Colonic mucosa (tissue), 4 donors: ENCODE results near the gene KCNN3. TPM values are rescaled to one million over a fixed set of nuclear protein-coding genes. Genes with fewer than 3 reads are reported as not detected.

Experiments
- DNase-seq: peaks from one replicate; pipeline ENCODE4 v3.0.0-alpha.2; 2020
- H3K27ac ChIP-seq: fragments of 200-600 bp; one replicate; pipeline ENCODE4 v1.8.0; 2021
- H3K27me3 ChIP-seq: fragments of 200-600 bp; one replicate; pipeline ENCODE4 v1.8.0; 2021
- H3K36me3 ChIP-seq: fragments of 200-600 bp; one replicate; pipeline ENCODE4 v1.8.0; 2021
- H3K4me1 ChIP-seq: fragments of 200-600 bp; one replicate; pipeline ENCODE4 v1.8.0; 2021; ENCODE audit warnings: mild to moderate bottlenecking
- H3K4me3 ChIP-seq: fragments of 200-600 bp; one replicate; pipeline ENCODE4 v1.8.0; 2021
- H3K9ac ChIP-seq, 2 donors: one replicate each; pipeline ENCODE4 v1.7.0; 2013; ENCODE audit warnings: control low read depth in 2 of 2, low read depth in 2 of 2, low read length in 2 of 2
- H3K9me3 ChIP-seq: fragments of 200-600 bp; one replicate; pipeline ENCODE4 v1.8.0; 2021
- intact Hi-C: fragments of 100-400 bp; cut with DNase I; formaldehyde crosslinking; loops from one replicate; pipeline ENCODE4 v1.14.1; 2022
- total RNA-seq, 2 donors: library from RNA; stranded (reverse); fragmentation: NEBNext Ultra II Directional in 1 of 2; extraction: Animal tissue kit (Norgen Biotek cat#: 25700) in 1 of 2; gene quantifications; one replicate each; pipeline ENCODE4 v1.2.1, GENCODE V29; 2021
- TF ChIP-seq, protein P1 (sequence below): fragments of 200-600 bp; IDR thresholded peaks from one replicate; pipeline ENCODE4 v1.8.0; 2022; ENCODE audit warnings: antibody characterized with exemption, mild to moderate bottlenecking
- donor health status: healthy.
- donor health status: DM: no; HTN: no; CAD: no.
- donor health status: DM: no; HTN: no; CAD: no.

KCNN3 gene
- total RNA-seq, 2 donors from 2014 or later = 0.99 to 2.5 TPM

GRCh38 chr1:154744352-154745035 is 125.6 kb downstream of the KCNN3 start:
- Histone ChIP-seq H3K36me3 (no peaks in the 10 kb centered on the region), H3K4me3 (no peak overlapping the region), H3K27me3 (no peaks in the 10 kb centered on the region), H3K9ac (no peak overlapping the region), H3K4me1 (no peaks in the 10 kb centered on the region), H3K9me3 (no peaks in the 10 kb centered on the region), H3K27ac (no peak overlapping the region)
- DNase-seq = no peak
- intact Hi-C loops = no loop called here
- TF ChIP-seq, protein P1, sequence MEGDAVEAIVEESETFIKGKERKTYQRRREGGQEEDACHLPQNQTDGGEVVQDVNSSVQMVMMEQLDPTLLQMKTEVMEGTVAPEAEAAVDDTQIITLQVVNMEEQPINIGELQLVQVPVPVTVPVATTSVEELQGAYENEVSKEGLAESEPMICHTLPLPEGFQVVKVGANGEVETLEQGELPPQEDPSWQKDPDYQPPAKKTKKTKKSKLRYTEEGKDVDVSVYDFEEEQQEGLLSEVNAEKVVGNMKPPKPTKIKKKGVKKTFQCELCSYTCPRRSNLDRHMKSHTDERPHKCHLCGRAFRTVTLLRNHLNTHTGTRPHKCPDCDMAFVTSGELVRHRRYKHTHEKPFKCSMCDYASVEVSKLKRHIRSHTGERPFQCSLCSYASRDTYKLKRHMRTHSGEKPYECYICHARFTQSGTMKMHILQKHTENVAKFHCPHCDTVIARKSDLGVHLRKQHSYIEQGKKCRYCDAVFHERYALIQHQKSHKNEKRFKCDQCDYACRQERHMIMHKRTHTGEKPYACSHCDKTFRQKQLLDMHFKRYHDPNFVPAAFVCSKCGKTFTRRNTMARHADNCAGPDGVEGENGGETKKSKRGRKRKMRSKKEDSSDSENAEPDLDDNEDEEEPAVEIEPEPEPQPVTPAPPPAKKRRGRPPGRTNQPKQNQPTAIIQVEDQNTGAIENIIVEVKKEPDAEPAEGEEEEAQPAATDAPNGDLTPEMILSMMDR = no peak

DNA sequence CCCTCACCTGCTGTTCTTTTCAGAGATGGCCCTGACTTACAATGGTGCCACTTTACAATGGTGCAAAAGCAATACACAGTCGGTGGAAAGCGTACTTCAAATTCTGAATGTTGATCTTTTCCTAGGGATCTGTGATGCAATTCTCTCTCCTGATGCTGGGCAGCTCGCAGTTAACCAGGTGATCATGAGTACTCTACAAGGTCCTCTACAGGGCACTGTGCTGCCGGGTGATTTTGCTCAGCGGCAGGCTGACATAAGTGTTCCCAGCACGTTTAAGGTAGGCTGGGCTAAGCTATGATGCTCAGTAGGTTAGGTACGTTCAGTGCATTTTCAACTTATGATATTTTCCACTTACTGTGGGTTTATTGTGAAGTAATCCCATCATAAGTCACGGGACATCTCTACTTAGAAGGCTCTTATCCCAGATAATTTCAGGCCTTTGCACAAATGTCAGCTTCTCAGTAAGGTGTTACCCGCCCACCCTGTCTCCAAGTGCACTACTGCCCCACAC is 126.5 kb downstream of the KCNN3 start:
- no peak overlapping the region for H3K9ac ChIP-seq
- no peak for DNase-seq
- H3K36me3 ChIP-seq = no peaks in the 10 kb centered on the region
- H3K27me3 ChIP-seq = no peaks in the 10 kb centered on the region
- no peaks in the 10 kb centered on the region for H3K4me1 ChIP-seq
- H3K27ac ChIP-seq = no peak overlapping the region
- H3K4me3 ChIP-seq = no peak overlapping the region
- TF ChIP-seq, protein P1 = no peak
- intact Hi-C loops = no loop called here
- H3K9me3 ChIP-seq = no peaks in the 10 kb centered on the region

DNA sequence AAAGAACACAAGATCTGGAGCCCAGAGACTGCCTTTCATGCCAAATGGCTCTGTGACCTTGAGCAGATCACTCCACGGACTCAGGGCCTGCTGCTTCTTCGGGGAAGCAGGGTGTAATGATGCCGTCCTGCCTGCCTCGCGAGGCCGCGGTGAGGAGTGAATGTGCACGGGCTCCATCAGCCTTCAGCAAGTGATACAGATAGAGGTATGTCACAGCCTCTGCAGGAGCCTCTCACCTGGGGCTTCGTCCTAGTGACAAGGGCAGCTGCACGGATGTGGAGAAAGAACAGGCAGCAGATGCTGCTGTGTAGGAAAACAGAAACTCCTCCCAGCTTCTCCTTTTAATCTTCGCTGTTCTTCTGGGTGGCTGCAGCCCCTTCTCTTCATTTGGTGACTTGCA is 127.5 kb downstream of the KCNN3 start:
- Histone ChIP-seq H3K4me3 (no peak overlapping the region), H3K4me1 (no peaks in the 10 kb centered on the region), H3K9ac (no peak overlapping the region), H3K36me3 (no peaks in the 10 kb centered on the region), H3K27ac (no peak overlapping the region), H3K27me3 (no peaks in the 10 kb centered on the region), H3K9me3 (no peaks in the 10 kb centered on the region)
- TF ChIP-seq, protein P1 = no peak
- DNase-seq = no peak
- intact Hi-C loops = no loop called here

GRCh38 chr1:154741741-154742495 is 128.2 kb downstream of the KCNN3 start:
- Histone ChIP-seq H3K27ac (no peak overlapping the region), H3K4me1 (no peaks in the 10 kb centered on the region), H3K27me3 (no peaks in the 10 kb centered on the region), H3K36me3 (no peaks in the 10 kb centered on the region), H3K9ac (no peak overlapping the region), H3K4me3 (no peak overlapping the region), H3K9me3 (no peaks in the 10 kb centered on the region)
- intact Hi-C loops = no loop called here
- TF ChIP-seq, protein P1 = no peak
- no peak for DNase-seq

DNA sequence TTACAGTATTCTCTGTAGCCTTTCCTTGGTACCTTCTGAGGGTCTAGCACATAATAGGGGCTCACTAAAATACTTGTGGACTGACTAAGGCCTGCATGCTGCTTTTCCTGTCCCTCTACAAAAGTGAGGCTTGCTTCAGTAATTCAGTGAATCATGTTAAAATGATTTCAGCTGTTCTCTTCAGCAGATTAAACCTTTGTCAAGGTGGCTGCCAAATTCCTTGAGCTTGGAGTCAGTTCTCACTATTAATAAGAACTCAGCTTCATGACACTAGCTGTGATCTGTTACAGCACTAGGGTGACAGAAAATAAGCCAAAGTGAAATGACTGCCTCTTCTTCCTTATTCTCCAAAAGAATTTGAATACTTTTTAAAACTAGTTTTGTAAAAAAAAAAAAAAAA is 128.8 kb downstream of the KCNN3 start:
- Histone ChIP-seq H3K27ac (no peak overlapping the region), H3K9me3 (no peaks in the 10 kb centered on the region), H3K27me3 (no peaks in the 10 kb centered on the region), H3K9ac (no peak overlapping the region), H3K4me3 (no peak overlapping the region), H3K4me1 (no peaks in the 10 kb centered on the region), H3K36me3 (no peaks in the 10 kb centered on the region)
- no peak for DNase-seq
- intact Hi-C loops = no loop called here
- TF ChIP-seq, protein P1 = no peak
